GM21367 (cell line): ENCODE measurements around the gene DLX2.
"Not testable (repeated sequence)": the region's sequence is repeated elsewhere in the genome, so short reads cannot be mapped to it uniquely, and the experiment has no call there.

Experiments
- ATAC-seq: cut with Tn5 transposase; IDR thresholded peaks from one replicate; pipeline ENCODE4 v1.9.1; 2021; ENCODE audit not compliant: unreplicated experiment

The DLX2 gene

GRCh38 chr2:172102391-172103359 is at the start of gene DLX2:
Gene DLX2, minus strand, starts transcription at chr2:172102900. Its CDS starts 362 bp downstream, at chr2:172102538.
- ATAC-seq: peak; percentile 68

GRCh38 chr2:172147944-172148650 is 45.4 kb upstream of the DLX2 start:
- no peak for ATAC-seq

DNA sequence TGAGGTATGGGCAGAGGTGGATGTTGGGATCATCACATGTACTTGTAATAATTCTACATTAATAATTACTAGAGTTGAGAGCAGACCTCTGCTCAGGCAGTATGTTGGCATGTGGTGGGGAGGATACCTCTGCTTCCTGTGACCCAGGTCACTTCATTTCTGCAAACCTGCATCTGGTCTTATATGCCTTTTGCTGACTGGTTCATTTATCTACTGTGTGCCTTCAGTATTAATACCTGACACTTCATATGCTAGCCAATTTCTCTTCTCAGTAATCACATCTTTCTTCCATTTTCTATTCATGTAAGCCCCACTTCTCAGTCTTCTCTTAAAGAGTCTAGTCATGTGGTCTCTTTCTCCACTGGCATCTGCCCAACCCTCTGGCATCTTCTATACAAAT is 41.1 kb upstream of the DLX2 start:
- ATAC-seq: no peak

DNA sequence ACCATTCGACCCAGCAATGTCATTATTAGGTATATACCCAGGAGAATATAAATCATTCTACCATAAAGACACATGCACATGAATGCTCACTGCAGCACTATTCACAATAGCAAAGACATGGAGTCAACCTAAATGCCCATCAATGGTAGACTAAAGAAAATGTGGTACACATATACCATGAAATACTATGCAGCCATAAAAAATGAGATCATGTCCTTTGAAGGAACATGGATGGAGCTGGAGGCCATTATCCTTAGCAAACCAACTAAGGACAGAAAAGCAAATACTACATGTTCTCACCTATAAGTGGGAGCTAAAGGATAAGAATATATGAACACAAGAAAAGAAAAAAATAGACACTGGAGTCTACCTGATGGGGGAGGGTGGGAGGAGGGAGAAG is 36.0 kb upstream of the DLX2 start:
- not testable (repeated sequence) for ATAC-seq

GRCh38 chr2:172137943-172138342 is 35.2 kb upstream of the DLX2 start:
- ATAC-seq: no peak

DNA sequence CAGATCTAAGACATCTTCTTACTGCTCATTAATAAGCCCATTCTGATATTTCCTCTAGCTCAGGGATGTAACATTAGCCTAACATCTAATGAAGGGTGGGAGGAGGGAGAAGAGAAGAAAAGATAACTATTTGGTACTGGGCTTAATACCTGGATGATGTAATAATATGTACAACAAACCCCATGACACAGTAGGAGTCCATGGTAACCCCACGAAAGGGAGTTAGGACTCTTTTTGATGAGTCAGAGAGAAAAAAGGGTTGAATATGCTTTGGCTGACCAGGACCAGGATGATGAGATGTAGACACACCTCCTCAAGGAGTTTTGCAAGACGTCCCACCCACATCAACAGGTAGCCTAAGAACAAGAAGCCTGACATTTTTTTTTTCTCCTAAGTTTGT is 34.4 kb upstream of the DLX2 start:
- ATAC-seq: no peak

DNA sequence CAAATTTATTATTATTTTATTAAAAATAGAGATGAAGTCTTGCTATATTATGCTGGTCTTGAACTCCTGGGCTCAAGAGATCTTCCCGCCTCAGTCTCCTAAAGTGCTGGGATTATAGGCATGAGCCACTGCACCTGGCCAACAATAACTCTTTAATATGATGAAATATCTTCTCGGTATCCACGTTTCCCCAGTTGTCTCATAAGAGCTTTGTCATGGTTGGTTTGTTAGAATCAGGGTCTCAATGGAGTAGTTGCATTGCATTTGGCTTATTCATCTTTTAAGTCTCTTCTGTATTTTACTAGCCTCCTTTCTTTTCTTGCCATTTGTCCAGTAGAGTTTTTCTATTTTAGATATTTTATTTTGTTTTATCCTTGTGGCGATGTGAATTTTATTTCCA is 32.7 kb upstream of the DLX2 start:
- no peak for ATAC-seq

DNA sequence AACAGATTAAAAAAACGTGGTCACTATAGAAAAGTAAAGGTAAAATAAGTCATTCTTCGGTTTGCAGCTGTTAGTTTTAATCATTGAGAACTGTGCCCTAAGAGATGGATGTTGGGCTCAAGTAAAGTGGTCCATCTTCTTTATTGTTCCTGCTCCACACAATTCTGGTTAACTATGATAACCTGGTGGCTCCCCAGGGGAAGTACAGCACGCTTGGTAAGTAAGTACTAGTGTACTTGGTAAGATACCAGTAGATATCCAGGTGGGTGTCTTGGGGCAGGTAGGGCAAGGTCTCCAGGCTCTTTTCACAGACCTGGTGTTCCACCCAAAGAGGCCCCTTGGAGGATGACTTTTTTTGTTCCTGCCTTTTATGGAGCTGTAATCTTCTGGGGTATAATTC is 31.6 kb upstream of the DLX2 start:
- no peak for ATAC-seq

- no peak for ATAC-seq
Measured at GRCh38 chr2:172131713-172132555, 29.2 kb upstream of the DLX2 start.

DNA sequence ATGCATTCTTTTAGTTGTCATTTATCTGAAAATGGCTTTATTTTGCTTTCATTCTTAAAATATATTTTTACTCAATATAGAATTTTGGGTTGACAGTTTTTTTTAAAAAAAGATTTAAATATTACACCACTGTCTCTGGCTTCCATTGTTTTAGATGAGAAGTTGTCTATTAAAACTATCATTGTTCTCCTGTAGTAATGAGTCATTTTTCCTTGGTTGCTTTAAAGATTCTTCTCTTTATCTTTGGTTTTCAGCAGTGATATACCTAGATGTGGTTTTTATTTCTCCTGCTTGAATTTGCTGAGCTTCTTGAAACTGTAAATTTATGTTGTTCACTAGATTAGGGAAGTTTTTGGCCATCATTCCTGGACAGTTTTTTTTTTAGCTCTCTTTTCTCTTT is 26.7 kb upstream of the DLX2 start:
- ATAC-seq: no peak

- no peak for ATAC-seq
Measured at GRCh38 chr2:172128484-172128883, 25.8 kb upstream of the DLX2 start.

GRCh38 chr2:172120118-172120517 is 17.4 kb upstream of the DLX2 start:
- ATAC-seq: no peak

DNA sequence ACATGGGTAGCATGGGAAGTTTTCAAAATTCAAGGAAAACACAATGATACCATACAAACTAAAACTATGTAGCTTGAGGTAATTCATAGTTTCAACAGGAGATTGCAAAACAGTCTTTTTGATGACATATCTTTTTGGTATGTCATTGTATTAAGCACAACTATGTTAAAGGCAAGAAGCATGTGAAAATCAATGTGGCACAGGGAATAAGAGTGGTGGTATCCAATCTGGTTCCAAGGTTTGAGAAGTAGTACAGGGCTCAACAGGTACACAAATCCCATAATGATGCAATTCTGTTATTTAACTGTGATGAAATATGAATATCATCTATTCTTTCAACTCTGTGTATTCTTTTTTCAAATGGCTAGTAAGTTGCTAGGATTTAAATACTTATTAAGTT is 16.4 kb upstream of the DLX2 start:
- no peak for ATAC-seq

DNA sequence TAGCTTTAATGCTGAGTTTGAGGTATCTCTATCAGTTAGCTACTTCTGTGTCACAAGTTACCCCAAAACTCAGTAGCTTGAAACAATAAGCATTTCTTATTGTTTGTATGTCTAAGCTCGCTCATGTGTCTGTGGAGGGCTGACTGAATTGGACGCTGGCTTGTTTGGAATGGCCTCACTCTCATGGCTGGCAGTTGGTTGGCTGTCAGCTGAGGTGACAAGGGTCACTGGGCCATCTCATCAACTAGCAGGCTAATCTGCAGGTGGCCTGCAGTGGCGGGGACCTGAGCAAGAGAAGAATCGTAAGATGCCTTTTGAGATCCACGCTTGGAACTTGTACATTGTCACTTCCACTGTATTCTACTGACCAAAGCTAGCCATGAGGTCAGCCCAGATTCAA is 13.4 kb upstream of the DLX2 start:
- no peak for ATAC-seq

GRCh38 chr2:172114579-172114978 is 11.9 kb upstream of the DLX2 start:
- ATAC-seq: no peak

DNA sequence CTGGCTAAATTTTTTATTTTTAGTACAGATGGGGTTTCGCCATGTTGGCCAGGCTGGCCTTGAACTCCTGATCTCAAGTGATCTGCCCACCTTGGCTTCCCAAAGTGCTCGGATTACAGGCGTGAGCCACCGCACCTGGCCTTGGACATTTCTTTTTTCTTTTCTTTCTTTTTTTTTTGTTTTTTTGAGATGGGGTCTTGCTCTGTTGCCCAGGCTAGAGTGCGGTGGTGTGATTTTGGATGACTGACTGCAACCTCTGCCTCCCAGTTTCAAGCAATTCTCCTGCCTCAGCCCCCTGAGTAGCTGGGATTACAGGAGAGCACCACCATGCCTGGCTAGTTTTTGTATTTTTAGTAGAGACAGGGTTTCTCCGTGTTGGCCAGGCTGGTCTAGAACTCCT is 11.5 kb upstream of the DLX2 start:
- ATAC-seq: not testable (repeated sequence)

- no peak for ATAC-seq
Measured at GRCh38 chr2:172113617-172114016, 10.9 kb upstream of the DLX2 start.

DNA sequence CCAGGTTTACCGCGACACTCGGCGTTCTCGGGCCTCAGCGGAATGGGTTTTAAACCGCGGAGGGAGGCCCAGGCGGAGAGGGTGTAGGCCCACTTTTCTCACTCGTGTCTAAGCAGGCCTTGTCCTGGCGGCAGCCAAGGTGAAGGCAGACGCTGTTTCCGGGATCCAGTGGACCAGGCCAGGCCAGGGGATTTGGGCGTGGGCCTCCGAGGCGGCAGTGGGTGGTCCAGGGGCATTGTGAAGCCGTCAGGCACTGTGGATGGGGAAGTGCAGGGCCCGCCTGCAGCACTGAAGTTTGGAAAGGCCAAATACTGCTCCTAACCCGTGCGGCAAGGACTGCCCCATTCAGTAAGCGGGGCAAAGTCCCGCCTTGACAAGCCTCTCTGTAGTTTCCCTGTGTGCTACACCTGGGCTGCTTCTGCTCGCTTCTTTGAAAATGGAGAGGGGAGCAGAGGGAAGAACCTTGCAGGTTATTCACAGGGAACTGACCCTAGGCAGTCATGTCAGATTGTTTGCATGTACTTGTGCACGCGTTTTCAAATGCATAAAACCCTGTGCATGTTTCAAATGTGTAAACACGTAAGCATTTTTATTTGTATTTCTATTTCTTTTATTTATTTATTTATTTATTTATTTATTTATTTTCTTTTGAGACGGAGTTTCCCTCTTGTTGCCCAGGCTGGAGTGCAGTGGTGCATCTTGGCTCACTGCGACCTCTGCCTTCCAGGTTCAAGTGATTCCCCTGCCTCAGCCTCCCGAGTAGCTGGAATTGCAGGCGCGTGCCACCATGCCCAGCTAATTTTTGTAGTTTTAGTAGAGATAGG is 7.5 kb upstream of the DLX2 start:
- ATAC-seq: no peak

DNA sequence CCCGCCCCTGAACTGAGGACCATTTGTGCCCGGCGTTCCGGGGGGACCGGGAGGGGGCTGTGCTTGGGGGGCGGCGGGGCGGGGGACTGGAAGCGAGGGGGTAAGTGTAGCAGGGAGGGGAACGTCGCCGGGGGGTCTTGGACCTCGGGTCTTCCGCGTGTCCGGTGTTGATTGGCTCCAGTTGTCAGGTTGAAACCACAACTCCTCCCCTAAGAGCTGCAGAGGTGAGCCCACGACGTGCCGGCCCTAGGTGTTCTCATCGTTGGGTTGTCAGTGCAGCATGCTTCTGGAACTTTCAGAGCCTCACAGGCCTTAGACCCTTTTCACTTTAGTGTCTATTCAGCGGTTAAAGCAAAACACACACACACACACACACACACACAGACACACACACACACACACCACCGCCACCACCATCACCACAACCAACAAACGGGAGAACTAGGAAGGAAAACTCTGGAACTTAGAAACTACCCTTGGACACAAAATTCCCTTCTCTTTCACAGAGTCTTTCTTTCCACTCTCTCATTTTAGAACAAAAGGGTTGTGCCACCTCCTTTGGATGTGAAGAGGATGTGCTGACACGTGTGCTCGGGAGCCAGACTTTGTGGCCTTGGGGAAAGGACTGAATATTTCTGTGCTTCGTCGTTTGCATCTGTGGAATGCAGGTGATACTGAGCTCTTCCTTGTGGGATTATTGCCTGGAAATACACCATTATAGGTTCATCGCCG is 6.7 kb upstream of the DLX2 start:
- ATAC-seq: no peak

GRCh38 chr2:172108587-172108930 is 5.9 kb upstream of the DLX2 start:
- no peak for ATAC-seq
